Adrenal gland (tissue), 5 donors: Measurements from ENCODE around the gene CACNA1I.

Experiments
- POLR2A ChIP-seq, 2 donors: fragments of 450-650 bp; IDR thresholded peaks; one replicate each; pipeline ENCODE4 v1.6.1; 2017; ENCODE audit warnings: antibody characterized with exemption in 2 of 2, mild to moderate bottlenecking in 2 of 2, moderate library complexity in 1 of 2
- TF ChIP-seq, protein P1 (sequence below), 6 experiments: fragments of 450-650 bp in 4 of 6; fragments of 200-600 bp in 2 of 6; sonication (generic) in 1 of 6; IDR thresholded peaks; 1 replicate in 5 of 6; 2 replicates in 1 of 6; pipeline versions ENCODE4 v1.5.1 to v1.8.0; 2016 to 2021; ENCODE audit warnings: antibody characterized with exemption in 6 of 6, mild to moderate bottlenecking in 2 of 6, moderate library complexity in 1 of 6
- donor health status: DM: no; HTN: no; CAD: no.

DNA sequence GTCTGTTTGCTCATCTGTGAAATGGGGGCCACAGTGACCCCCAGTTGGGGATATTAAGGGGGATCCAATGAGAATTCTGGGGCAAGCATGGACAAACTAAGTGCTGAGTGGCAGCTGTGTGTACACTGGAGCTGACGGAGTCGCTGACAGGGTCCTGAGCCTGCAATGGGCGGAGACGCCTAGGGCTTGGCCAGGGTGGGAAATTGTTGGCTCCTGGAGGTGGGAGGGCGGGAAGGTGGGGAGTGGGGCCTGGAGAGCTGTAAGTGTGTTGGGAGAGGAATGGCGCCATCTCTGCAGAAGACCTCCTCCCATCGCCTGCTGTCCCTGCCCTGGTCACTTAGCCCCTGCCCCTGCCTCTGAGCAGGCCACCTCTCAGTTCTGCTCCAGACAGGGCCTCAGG lies 7.3 kb downstream of the CACNA1I start:
- TF ChIP-seq, protein P1, sequence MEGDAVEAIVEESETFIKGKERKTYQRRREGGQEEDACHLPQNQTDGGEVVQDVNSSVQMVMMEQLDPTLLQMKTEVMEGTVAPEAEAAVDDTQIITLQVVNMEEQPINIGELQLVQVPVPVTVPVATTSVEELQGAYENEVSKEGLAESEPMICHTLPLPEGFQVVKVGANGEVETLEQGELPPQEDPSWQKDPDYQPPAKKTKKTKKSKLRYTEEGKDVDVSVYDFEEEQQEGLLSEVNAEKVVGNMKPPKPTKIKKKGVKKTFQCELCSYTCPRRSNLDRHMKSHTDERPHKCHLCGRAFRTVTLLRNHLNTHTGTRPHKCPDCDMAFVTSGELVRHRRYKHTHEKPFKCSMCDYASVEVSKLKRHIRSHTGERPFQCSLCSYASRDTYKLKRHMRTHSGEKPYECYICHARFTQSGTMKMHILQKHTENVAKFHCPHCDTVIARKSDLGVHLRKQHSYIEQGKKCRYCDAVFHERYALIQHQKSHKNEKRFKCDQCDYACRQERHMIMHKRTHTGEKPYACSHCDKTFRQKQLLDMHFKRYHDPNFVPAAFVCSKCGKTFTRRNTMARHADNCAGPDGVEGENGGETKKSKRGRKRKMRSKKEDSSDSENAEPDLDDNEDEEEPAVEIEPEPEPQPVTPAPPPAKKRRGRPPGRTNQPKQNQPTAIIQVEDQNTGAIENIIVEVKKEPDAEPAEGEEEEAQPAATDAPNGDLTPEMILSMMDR (IDR thresholded peaks at IDR 0.05): no peak
- TF ChIP-seq POLR2A (IDR thresholded peaks at IDR 0.05): no peak
